A204.1 (cell line): ENCODE data around the gene BUD13.
"Not testable (repeated sequence)": the region's sequence is repeated elsewhere in the genome, so short reads cannot be mapped to it uniquely, and the experiment has no call there.

Experiments
- FAIRE-seq: peaks from 2 replicates; lab custom pipeline; 2012; peaks lifted over from hg19 to GRCh38; lab: Jason Lieb, UNC

BUD13 gene, protein sequence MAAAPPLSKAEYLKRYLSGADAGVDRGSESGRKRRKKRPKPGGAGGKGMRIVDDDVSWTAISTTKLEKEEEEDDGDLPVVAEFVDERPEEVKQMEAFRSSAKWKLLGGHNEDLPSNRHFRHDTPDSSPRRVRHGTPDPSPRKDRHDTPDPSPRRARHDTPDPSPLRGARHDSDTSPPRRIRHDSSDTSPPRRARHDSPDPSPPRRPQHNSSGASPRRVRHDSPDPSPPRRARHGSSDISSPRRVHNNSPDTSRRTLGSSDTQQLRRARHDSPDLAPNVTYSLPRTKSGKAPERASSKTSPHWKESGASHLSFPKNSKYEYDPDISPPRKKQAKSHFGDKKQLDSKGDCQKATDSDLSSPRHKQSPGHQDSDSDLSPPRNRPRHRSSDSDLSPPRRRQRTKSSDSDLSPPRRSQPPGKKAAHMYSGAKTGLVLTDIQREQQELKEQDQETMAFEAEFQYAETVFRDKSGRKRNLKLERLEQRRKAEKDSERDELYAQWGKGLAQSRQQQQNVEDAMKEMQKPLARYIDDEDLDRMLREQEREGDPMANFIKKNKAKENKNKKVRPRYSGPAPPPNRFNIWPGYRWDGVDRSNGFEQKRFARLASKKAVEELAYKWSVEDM

DNA sequence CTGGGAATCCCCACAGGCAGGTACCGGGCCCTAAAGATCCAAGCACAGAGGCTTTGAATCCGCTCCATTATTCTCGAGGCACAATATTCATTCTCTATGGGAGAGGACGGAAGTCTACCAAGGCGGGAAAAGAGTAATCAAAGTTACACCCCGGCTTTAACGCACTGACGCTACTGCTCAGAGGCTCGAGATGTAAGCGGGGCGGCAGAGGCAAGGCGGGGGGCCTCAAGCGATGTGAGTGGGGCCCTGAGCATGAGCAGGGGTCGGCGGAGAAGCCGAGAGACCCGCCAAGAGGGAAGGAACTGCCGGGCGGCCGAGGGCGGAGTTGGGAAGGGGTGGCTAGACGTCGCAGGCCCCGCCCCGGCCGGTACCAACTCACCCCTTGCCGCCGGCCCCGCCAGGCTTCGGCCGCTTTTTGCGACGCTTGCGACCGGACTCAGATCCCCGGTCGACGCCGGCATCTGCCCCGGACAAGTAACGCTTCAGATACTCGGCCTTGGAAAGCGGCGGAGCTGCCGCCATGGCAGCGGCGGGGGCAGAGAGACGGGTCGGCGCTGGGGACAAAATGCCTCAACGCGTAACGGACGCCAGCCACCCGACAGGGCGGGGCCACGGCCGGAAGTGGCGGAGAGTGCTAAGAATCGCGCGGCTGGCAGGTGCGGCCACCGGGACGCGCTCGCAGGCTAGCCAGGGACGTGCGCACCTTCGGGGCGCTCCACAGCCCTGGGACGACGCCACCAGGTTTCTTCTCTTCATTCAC, at the start of gene BUD13:
BUD13 (minus strand) TSS at position 545 of the 760 bp plus-strand sequence; CDS start at position 522, 23 bp downstream.
- FAIRE-seq = no peak

DNA sequence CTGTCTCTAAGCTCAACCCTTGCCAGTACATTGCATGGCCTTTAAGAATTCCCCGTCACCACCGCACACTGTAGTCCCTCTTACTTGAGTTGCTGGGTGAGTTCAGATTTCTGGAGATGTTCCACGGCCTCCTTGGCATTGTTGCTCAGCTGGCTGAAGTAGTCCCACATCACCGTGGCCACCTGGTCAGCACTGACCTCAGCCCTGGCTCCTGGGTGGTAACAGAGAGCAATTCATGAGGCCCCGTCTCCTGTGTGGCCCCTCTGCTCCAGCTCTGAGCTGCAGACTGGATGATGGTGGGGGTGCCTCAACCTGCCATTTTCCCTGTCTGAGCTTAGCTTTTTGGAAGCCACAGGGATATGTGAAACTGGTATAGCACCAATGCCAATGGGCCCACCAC, 49.8 kb upstream of the BUD13 start:
- FAIRE-seq = no peak

DNA sequence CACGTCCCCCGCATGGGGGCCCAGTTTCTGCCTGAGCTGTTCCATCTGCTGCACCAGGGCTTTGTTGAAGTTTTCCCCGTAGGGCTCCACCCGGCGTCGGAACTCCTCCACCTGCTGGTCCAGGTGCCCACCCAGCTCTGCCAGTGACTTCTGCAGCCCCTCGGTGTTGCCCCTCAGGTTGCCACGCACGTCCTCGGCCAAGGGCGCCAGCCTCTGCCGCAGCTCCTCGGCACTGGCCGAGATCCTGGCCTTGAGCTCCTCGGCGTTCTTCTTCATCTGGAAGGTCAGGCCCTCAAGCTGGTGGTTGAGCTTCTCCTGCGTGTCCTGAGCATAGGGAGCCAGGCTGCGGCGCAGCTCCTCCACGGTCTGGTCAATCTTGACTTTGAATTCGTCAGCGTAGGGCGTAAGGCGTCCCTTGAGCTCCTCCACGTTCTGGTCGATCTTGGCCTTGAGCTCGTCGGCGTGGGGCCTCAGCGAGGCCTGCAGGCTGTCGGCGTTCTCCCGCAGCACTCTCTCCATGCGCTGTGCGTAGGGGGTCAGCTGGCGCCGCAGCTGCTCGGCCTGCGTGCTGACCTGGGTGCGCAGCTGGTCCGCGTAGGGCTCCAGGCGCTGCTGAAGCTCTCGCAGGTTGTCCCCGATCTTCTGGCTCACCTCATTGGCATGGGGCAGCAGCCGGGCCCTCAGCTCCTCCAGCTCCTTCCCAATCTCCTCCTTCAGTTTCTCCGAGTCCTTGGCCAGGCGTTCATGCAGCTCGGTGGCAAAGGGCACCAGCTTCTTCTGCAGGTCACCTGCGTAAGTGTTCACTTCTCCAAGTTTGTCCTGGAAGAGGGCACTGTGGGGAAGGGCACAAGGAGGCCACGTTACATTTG, 48.5 kb upstream of the BUD13 start:
- FAIRE-seq = no peak

DNA sequence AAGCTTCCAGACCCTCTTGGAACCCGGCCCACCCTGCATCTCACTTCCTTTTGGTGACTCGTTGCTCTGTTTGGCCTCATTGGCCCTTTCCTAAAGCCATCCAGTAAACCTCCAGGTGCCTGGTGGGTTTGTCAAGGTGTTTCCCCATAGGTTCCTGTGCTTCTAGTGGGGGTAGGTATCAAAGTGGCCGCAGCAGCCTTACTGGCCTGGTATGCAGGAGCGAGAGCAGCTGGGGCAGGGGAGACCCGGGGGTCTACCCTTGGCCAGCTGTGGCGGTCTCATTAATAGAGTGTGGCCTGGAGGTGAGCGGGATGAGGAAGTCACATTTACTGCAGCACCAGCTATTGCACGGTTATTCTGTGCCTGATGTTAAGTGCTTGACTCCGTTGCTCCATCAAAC, 46.3 kb upstream of the BUD13 start:
- FAIRE-seq = no peak

DNA sequence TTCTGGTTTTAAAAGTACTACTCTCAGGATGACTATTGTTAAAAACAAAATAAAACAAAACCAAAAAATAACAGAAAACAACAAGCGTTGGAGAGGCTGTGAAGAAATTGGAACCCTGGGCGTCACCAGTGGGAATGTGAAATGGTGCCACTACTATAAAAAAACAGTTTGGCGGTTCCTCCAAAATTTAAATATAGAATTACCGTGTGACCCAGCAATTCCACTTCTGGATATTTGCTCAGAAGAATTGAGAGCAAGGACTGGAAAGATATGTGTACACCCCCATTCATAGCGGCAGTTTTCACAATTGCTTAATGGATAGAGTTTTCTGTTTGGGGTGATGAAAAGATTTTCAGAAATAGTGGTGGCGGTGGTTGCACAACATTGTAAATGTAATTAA, 41.7 kb upstream of the BUD13 start:
- no peak for FAIRE-seq

DNA sequence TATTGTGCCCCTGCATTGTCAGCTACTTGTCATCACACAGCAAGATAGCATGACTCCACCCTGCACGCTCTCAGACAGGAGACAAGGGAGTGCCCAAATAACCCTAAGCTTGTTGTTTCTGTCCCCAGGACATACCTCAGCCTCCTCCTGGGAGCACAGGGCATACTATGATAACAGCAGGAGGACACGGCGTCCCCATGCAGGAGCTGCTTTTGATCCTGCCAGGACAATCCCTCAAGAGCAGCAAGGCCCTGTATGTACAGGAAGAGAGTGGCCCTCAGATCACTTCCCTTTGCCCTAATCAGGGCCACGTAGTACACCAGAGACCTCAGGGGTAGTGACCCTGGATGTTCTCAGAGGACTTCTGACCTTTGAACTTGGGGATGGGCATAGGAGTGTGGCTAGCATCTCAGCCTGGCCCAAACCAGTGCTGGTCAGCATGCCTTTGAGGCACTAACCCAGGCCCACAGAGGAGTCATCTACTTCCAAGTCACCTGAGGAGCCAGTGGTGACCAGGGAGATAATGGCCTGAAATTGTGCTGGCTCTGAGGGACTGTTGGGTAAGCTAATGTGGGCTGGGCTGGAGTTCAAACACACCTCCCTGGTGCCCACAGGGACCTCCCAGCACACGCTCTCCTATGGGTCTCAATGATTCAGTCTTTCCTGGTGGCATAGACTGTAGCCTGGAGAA, 41.1 kb upstream of the BUD13 start:
- FAIRE-seq = no peak

DNA sequence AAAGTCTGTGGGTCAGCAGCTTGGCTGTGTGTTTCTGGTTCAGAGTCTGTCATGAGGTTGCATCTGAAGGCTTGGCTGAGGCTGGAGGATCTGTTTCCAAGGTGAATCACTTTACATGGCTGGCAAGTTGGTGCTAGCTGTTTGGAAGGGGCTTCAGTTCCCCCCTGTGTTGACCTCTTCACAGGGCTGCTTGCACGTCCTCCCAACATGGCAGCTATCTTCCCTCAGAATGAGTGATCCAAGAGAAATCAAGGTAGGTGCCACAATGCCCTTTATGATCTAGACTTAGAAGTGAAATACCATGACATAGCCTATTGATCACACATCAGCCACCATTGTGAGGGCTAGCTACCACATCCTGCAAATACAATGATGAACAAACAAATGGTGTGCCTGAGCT, 40.4 kb upstream of the BUD13 start:
- FAIRE-seq = no peak

DNA sequence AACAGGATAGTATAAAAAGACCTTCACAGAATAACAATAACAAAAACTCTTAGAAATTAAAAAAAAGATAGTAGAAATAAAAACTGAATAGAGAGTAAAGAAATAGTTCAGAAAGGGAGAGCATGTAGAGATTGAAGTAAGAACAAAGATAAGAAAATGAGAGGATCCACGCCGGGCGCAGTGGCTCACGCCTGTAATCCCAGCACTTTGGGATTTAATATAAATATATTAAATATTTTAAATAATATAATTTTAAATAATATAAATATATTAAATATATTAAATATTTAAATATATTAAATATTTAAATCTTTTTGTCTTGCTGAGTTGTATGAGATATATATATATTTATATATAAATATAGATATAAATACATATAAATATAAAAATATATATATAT, 39.3 kb upstream of the BUD13 start:
- FAIRE-seq = peak; percentile 99

DNA sequence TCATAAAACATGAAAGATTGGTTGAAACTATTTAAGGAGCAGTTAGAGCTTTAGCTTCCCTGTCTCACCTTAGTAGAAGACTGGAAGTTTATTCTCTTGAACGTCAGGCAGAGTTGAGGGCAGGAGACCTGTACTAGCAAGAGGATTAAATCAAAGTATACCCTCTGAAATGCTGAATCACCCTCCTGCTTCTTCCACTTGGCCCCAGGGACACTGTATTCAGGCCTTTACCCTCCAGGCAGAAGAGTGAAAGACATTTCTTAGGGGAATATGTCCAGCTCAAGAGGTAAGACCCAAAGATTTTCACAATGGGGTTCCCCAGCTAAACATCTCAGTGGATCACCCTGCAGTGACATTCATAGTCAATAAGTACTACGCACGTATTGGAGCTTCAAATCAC, 38.4 kb upstream of the BUD13 start:
- FAIRE-seq = no peak

DNA sequence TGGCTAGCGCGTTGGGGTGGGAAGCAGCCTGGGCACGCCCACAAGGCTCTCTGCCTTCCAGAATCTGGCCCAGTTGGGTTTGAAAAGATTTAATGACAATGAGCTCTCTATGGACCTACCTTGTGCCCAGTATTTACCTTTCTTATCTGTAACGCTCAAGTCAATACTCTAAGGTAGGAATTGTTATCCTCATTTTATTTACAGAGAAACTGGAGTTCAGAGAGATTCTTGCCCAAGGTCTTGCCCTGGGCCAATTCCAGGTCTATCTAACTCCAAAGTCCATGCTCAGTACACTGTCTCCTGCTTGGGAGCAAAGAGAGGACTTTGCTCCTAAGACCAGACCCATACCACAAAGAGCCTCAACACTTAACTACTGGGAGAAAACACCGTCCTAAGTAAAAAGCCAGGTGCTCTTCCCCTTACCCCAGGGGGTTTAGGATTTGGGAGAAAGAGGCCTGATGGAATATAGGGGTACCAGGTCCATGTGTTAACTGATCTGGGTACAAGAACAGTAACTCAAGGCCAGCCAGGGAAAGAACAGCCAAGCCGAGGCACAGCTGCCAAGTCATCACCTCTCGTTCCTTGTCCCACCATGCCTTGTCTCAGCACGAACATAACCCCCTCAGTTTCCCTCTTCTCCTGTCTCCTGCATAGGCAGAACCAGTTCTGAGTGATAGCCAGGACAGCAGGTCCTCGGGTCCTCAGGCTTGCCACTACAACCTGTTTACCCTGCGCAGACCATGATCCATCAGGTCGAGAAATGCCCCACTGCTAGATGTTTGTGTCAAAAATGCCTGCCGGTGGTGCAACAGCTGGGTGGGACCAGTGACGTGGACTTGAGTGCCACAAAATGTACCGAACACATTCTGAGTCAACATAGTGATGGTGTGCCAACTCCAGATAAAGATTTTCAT, 35.7 kb upstream of the BUD13 start:
- no peak for FAIRE-seq

DNA sequence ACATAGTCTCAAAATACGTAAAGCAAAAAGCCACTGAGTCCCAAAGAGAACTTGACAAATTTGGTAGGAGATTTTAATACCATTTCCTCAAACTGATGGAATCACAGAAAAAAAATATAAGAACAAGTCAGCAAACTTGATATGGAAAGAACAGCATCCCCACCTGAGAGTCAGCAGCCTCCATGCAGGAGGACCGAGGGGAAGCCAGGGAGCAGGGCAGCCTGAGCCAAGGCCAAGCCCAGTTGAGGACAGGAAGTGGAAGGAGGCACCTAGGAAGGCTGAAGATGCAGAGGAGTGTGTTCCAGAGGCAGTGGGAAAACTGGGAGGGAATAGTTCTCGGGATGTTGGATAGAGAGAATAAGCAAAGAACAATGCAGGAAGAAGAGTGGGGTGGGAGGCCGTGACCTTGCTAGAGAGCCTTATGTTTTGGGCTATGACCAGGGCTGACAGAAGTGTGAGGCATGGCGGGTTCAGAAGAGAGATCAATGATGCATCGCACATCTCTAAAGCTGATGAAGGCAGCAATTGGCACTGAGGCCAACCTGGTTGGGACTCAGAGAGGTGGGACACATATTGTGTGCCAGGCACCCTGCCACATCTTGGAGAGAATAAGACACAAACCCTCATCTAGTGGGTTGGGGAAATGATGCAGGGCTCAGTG, 34.9 kb upstream of the BUD13 start:
- no peak for FAIRE-seq

DNA sequence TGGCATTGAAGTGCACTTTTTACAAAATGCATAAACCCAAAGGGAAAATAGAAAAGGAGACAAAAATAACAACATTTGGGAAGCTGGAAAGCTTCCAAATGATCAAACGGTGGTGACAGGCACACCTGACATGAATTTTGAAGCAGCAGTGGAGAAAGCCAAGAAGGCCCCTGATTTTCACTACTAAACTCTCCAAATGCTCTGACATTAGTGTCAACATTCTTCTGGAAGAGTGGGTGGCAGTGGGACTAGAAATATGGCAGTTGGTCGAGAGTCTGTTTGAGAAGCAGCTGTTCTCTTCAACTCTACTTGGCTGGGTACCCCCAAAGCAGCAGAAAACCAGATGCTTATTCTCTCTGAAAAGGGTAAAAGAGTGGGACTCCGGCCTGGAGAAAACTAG, 31.2 kb upstream of the BUD13 start:
- FAIRE-seq = no peak

DNA sequence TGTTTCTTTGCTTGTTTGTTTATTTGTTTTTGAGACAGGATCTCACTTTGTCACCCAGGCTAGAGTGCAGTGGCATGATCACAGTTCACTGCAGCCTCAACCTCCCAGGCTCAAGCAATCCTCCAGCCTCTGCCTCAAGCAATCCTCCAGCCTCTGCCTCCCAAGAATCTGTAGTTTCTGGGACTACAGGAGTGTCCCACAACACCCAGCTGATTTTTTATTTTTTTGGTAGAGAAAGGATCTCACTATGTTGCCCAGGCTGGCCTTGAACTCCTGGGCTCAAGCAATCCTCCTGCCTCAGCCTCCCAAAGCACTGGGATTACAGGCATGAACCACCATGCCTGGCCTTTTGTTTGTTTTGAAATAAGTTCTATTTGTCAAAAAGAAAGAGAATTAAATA, 28.9 kb upstream of the BUD13 start:
- not testable (repeated sequence) for FAIRE-seq

DNA sequence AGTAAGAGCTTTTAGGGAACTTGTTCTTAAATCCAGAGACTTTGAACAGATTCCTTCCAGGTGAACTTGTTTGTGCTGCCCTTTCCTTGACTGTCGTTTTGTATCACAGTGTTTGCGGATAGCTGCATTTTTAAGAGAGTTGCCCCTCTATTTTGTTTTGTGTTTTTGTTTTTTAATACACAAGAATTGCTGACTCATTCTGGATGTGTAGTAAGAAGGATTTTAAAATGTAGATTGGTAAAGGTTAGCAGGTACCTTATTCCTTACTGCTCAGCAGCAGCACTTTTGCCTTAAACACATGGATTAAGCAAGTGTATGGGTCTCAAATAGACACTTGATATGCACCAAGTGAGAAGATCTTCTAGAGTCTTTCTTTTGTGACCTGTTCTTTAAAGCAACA, 27.8 kb upstream of the BUD13 start:
- FAIRE-seq = no peak

DNA sequence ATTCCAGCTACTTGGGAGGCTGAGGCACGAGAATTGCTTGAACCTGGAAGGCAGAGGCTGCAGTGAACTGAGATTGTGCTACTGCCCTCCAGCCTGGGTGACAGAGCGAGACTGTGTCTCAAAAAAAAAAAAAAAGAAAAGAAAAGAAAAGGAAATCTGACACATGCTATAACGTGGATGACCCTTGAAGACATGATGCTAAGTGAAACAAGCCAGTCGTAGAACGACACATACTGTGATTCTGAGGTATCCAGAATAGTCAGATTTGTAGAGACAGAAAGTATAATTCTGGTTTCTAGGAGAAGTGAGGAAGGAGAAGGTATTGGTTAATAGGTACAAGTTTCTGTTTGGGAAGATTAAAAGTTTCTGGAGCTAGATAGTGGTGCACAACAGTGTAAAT, 25.6 kb upstream of the BUD13 start:
- no peak for FAIRE-seq

DNA sequence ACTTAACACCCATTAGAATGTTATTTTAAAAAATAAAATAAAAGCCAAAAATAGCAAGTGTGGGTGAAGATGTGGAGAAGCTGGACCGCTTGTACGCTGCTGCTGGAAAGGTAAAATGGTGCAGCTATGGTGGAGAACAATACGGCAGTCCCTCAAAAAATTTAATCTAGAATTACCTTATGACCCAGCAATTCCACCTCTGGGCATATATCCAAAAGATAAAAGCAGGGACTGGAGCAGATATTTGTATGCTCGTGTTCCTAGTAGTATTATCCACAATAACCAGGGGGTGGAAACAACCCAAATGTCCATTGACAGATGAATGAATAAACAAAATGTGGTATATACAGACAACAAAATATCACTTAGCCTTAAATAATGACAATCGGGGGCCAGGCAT, 25.0 kb upstream of the BUD13 start:
- no peak for FAIRE-seq

DNA sequence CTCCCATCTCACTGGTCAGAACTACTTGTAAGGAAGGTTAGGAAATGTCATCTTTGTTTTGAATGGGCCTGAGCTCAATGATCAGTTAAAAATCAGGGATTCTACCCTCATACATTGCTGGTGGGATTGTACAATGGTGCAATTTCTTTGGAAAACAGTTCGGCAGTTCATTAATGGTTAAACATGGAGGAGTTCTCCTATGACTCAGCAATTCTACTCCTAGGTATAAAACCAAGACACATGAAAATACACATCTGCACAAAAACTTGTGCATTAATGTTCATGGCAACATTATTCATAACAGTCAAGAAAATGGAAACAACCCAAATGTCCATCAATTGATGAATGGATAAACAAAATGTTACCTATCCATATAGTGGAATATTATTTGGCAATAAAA, 23.8 kb upstream of the BUD13 start:
- FAIRE-seq = no peak

DNA sequence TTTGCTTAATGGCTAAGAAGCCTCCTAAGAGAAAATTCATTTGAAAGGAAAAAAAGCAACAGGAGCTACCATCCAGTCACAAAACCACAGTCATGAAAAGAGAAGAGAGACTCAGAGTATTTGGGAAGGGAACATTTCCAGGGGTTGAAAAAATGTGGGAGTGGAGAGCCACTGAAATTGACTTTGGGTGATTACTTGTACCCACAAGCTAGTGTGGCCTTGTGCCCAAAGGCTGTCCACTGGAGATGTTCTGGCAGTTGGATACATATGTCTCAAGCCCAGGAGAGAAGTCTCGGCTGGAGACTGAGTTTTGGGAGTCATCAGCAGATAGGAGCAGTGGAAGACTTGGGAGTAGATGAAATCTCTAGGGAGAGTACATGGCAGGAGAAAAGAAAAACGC, 22.1 kb upstream of the BUD13 start:
- no peak for FAIRE-seq

DNA sequence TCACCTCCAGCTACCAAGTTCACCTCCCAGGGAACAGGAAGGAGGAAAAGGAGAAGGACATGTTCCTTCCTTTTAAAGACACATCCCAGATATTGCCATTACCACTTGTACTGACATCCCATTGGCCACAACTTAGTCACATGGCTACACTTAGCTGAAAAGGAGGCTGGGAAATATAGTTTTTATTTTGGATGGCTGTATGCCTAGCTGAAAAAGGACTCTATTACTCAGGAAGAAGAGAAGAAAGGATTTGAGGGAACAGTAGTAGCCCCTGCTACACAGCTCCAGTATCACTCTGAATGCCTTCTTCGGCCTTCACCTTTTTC, 20.9 kb upstream of the BUD13 start:
- no peak for FAIRE-seq
